ENCODE data around the gene PPP4R4. TPM values are rescaled to one million over a fixed set of nuclear protein-coding genes. Genes with fewer than 3 reads are reported as not detected.
"Not testable (repeated sequence)": the region's sequence is repeated elsewhere in the genome, so short reads cannot be mapped to it uniquely, and the experiment has no call there.

Gene PPP4R4
- polyA plus RNA-seq, 3 donors: 0.08 TPM; not detected in 2

GRCh38 chr14:94267352-94267751, 93.2 kb downstream of the PPP4R4 start:
- TF ChIP-seq, protein P1, sequence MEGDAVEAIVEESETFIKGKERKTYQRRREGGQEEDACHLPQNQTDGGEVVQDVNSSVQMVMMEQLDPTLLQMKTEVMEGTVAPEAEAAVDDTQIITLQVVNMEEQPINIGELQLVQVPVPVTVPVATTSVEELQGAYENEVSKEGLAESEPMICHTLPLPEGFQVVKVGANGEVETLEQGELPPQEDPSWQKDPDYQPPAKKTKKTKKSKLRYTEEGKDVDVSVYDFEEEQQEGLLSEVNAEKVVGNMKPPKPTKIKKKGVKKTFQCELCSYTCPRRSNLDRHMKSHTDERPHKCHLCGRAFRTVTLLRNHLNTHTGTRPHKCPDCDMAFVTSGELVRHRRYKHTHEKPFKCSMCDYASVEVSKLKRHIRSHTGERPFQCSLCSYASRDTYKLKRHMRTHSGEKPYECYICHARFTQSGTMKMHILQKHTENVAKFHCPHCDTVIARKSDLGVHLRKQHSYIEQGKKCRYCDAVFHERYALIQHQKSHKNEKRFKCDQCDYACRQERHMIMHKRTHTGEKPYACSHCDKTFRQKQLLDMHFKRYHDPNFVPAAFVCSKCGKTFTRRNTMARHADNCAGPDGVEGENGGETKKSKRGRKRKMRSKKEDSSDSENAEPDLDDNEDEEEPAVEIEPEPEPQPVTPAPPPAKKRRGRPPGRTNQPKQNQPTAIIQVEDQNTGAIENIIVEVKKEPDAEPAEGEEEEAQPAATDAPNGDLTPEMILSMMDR (IDR thresholded peaks at IDR 0.05): no peak
- Histone ChIP-seq H3K4me2 (replicated peaks; ENCODE audit: extremely low read depth, low read length, poor library complexity, severe bottlenecking) (no peak overlapping the region), H3K27ac (ENCODE audit: low read depth in 1 of 2, low read length in 2 of 2) (no peak overlapping the region), H3K36me3 (replicated peaks in 1 of 2; ENCODE audit: control insufficient read depth in 1 of 2, insufficient read depth in 2 of 2, low read length in 2 of 2) (no peaks in the 10 kb centered on the region), H3K79me2 (ENCODE audit: insufficient read depth, low read length) (no peaks in the 10 kb centered on the region), H2AFZ (ENCODE audit: insufficient read depth, low read depth, low read length, poor library complexity, severe bottlenecking) (no peak overlapping the region), H3K9ac (ENCODE audit: insufficient read depth, low read length, poor library complexity, severe bottlenecking) (no peak overlapping the region), H3K27me3 (ENCODE audit: control insufficient read depth in 2 of 2, insufficient read depth in 2 of 2, low read length in 2 of 2) (peaks cover 0 to 2% of the 10 kb centered on the region in 2 donors), H4K20me1 (ENCODE audit: insufficient read depth, low read length) (no peaks in the 10 kb centered on the region), H3K4me1 (ENCODE audit: control insufficient read depth in 1 of 2, insufficient read depth in 2 of 2, low read length in 2 of 2) (peaks cover 0 to 3% of the 10 kb centered on the region in 2 donors), H3K9me3 (replicated peaks in 1 of 2; ENCODE audit: control insufficient read depth in 1 of 2, insufficient read depth in 1 of 2, low read length in 2 of 2) (no peaks in the 10 kb centered on the region), H3K4me3 (replicated peaks in 1 of 3; ENCODE audit: low read depth in 2 of 3, low read length in 3 of 3) (no peak overlapping the region)
- Mint-ChIP-seq H3K27ac (no peak overlapping the region), H3K36me3 (no peaks in the 10 kb centered on the region), H3K4me3 (no peak overlapping the region), H3K9me3 (peaks cover 0 to 7% (median 2%) of the 10 kb centered on the region in 7 donors), H3K27me3 (ENCODE audit: low read depth in 3 of 3) (peaks cover 0 to 4% (median 4%) of the 10 kb centered on the region in 3 donors), H3K4me1 (peaks cover 4% of the 10 kb centered on the region)
- DNase-seq: no peak
- intact Hi-C loops (cut with micrococcal nuclease): no loop called here
- no CpG with 5 or more reads among the region's 1 CpG for WGBS (ENCODE audit: insufficient coverage)

DNA sequence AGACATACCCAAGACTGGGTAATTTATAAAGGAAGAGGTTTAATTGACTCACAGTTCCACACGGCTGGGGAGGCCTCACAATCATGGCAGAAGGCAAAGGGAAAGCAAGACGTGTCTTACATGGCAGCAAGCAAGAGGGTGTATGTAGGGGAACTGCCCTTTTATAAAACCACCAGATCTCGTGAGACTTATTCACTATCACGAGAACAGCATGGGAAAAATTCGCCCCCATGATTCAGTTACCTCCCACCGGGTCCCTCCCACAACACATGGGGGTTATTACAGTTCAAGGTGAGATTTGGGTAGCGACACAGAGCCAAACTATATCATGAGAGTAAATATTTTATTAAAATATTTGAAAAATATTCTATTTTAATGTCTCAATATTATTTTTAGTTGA, 94.5 kb downstream of the PPP4R4 start:
- intact Hi-C loops (cut with micrococcal nuclease); H3K27me3 Mint-ChIP-seq (ENCODE audit: low read depth in 3 of 3): not testable (repeated sequence)

More for the DNA sequence above, 94.5 kb downstream of the PPP4R4 start:
- H3K9me3 ChIP-seq (replicated peaks in 1 of 2; ENCODE audit: control insufficient read depth in 1 of 2, insufficient read depth in 1 of 2, low read length in 2 of 2); H3K4me1 ChIP-seq (ENCODE audit: control insufficient read depth in 1 of 2, insufficient read depth in 2 of 2, low read length in 2 of 2); H3K27ac Mint-ChIP-seq; H3K4me2 ChIP-seq (replicated peaks; ENCODE audit: extremely low read depth, low read length, poor library complexity, severe bottlenecking); H3K79me2 ChIP-seq (ENCODE audit: insufficient read depth, low read length); H3K4me3 ChIP-seq (replicated peaks in 1 of 3; ENCODE audit: low read depth in 2 of 3, low read length in 3 of 3); H4K20me1 ChIP-seq (ENCODE audit: insufficient read depth, low read length); H3K4me1 Mint-ChIP-seq; H3K36me3 ChIP-seq (replicated peaks in 1 of 2; ENCODE audit: control insufficient read depth in 1 of 2, insufficient read depth in 2 of 2, low read length in 2 of 2); H3K9ac ChIP-seq (ENCODE audit: insufficient read depth, low read length, poor library complexity, severe bottlenecking); DNase-seq; H3K9me3 Mint-ChIP-seq; H2AFZ ChIP-seq (ENCODE audit: insufficient read depth, low read depth, low read length, poor library complexity, severe bottlenecking); H3K27me3 ChIP-seq (ENCODE audit: control insufficient read depth in 2 of 2, insufficient read depth in 2 of 2, low read length in 2 of 2); H3K4me3 Mint-ChIP-seq; H3K36me3 Mint-ChIP-seq; H3K27ac ChIP-seq (ENCODE audit: low read depth in 1 of 2, low read length in 2 of 2): not testable (repeated sequence)
- WGBS (ENCODE audit: insufficient coverage): 80% methylated on average over 1 of the region's 7 CpGs

Measured in CD14-positive monocyte (primary cell).